Mucosa of gallbladder (tissue), 1 donor: ENCODE data around the gene MREG. TPM values are rescaled to one million over a fixed set of nuclear protein-coding genes. Genes with fewer than 3 reads are reported as not detected.

Experiments
- total RNA-seq: library from RNA; stranded (reverse); gene quantifications from one replicate; pipeline ENCODE4 v1.2.1, GENCODE V29; 2021
- donor health status: DM: no; HTN: no; CAD: no.

Gene MREG
- total RNA-seq, 1 donor from 2014 or later = 9.2 TPM

Other genes starting within 250 kb of the MREG start
- gene PECR, start 68.3 kb upstream of the MREG start, total RNA-seq = 33.7 TPM
- gene TMEM169, start 68.4 kb upstream of the MREG start, total RNA-seq = 7.3 TPM
- gene XRCC5, start 95.8 kb upstream of the MREG start, total RNA-seq = 197 TPM